Stomach (tissue), 4 donors: Measurements from ENCODE around the gene OCRL.

Source experiments
- POLR2A ChIP-seq, 4 donors: fragments of 450-650 bp; IDR thresholded peaks; one replicate each; pipeline ENCODE4 v1.6.1; 2016; ENCODE audit warnings: antibody characterized with exemption in 4 of 4, control low read depth in 2 of 4, mild to moderate bottlenecking in 1 of 4, moderate library complexity in 1 of 4
- TF ChIP-seq, protein P1 (sequence below), 7 experiments: fragments of 450-650 bp in 4 of 7; fragments of 200-600 bp in 3 of 7; sonication (generic) in 3 of 7; IDR thresholded peaks; one replicate each; pipeline ENCODE4 v1.5.1; 2016 to 2019; ENCODE audit warnings: antibody characterized with exemption in 7 of 7, control low read depth in 2 of 7, mild to moderate bottlenecking in 1 of 7

DNA sequence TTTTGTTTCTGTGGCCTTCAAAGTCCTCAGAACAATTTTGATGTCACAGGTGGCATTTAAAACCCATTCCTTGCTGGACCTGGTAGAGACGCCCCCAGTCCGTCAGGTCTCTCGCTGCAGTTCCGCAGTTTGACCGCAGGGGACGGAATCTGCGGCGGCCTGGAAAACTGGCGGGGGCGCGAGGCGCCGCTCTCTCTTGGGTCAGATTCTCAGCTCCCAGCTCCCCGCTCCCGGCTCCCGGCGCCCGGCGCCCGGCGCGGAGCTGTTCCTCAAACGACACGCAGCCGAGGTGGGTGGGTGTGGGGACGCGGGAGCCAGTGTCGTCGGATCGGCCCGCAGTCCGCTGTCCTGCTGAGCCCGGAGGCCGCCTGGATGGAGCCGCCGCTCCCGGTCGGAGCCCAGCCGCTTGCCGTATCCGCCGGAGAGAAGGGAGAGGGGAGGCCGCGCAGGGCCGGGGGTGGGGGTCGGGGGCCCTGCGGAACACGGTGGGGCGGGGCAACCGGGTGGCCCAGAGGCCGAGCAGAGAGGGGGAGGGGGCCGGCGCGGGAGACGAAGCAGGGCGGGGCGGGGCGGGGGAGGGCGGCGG lies at the start of gene OCRL:
- TF ChIP-seq POLR2A (IDR thresholded peaks at IDR 0.05), result no peak
- TF ChIP-seq, protein P1, sequence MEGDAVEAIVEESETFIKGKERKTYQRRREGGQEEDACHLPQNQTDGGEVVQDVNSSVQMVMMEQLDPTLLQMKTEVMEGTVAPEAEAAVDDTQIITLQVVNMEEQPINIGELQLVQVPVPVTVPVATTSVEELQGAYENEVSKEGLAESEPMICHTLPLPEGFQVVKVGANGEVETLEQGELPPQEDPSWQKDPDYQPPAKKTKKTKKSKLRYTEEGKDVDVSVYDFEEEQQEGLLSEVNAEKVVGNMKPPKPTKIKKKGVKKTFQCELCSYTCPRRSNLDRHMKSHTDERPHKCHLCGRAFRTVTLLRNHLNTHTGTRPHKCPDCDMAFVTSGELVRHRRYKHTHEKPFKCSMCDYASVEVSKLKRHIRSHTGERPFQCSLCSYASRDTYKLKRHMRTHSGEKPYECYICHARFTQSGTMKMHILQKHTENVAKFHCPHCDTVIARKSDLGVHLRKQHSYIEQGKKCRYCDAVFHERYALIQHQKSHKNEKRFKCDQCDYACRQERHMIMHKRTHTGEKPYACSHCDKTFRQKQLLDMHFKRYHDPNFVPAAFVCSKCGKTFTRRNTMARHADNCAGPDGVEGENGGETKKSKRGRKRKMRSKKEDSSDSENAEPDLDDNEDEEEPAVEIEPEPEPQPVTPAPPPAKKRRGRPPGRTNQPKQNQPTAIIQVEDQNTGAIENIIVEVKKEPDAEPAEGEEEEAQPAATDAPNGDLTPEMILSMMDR (IDR thresholded peaks at IDR 0.05), result peak in 5 of 7 experiments; percentile 26 to 72 (median 69)
